Measurements from ENCODE around the gene NPAS3.

GRCh38 chr14:33291529-33292104, 352.9 kb downstream of the NPAS3 start:
- TF ChIP-seq CTCF (conservative IDR thresholded peaks at IDR 0.05; ENCODE audit: low read length) (no peak), EZH2phosphoT487 (IDR thresholded peaks at IDR 0.05; ENCODE audit: borderline replicate concordance) (no peak)

Data from Loucy (cell line).